Measurements from ENCODE around the gene PSMC4.

GRCh38 chr19:39994361-39994760, 23.4 kb downstream of the PSMC4 start:
- TF ChIP-seq, protein P1, sequence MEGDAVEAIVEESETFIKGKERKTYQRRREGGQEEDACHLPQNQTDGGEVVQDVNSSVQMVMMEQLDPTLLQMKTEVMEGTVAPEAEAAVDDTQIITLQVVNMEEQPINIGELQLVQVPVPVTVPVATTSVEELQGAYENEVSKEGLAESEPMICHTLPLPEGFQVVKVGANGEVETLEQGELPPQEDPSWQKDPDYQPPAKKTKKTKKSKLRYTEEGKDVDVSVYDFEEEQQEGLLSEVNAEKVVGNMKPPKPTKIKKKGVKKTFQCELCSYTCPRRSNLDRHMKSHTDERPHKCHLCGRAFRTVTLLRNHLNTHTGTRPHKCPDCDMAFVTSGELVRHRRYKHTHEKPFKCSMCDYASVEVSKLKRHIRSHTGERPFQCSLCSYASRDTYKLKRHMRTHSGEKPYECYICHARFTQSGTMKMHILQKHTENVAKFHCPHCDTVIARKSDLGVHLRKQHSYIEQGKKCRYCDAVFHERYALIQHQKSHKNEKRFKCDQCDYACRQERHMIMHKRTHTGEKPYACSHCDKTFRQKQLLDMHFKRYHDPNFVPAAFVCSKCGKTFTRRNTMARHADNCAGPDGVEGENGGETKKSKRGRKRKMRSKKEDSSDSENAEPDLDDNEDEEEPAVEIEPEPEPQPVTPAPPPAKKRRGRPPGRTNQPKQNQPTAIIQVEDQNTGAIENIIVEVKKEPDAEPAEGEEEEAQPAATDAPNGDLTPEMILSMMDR (conservative IDR thresholded peaks at IDR 0.05 in 1 of 2, IDR thresholded peaks at IDR 0.05 in 1 of 2; ENCODE audit: extremely low read depth in 1 of 2, insufficient read depth in 1 of 2, low read depth in 1 of 2, low read length in 2 of 2) = no peak
- no peak for TF ChIP-seq EZH2 (IDR thresholded peaks at IDR 0.05; ENCODE audit: borderline replicate concordance, low read length)

All from mammary epithelial cell (primary cell).